CD14-positive monocyte (primary cell): ENCODE results near the gene SUGCT. TPM values are rescaled to one million over a fixed set of nuclear protein-coding genes. Genes with fewer than 3 reads are reported as not detected.

ENCODE experiments used
- DNase-seq, 3 donors: peaks; one replicate each; pipeline ENCODE4 v3.0.0-alpha.2; 2011 to 2022
- H2AFZ ChIP-seq: 2 replicates; pipeline ENCODE4 v1.6.0; 2012; ENCODE audit warnings: mild to moderate bottlenecking, low read depth, low read length, inconsistent platforms; ENCODE audit not compliant: insufficient read depth, poor library complexity, severe bottlenecking
- H3K27ac ChIP-seq, 2 donors: 1 replicate in 1 of 2; 2 replicates in 1 of 2; pipeline ENCODE4 v1.5.1; 2012 to 2013; ENCODE audit warnings: low read length in 2 of 2, control low read depth in 1 of 2, inconsistent platforms in 1 of 2, low read depth in 1 of 2, mild to moderate bottlenecking in 1 of 2
- H3K27me3 ChIP-seq, 2 donors: one replicate each; pipeline versions ENCODE4 v1.6.0 to v1.6.1; 2011 to 2013; ENCODE audit warnings: low read length in 2 of 2; ENCODE audit not compliant: control insufficient read depth in 2 of 2, insufficient read depth in 2 of 2
- H3K36me3 ChIP-seq, 2 donors: replicated peaks in 1 of 2; 1 replicate in 1 of 2; 2 replicates in 1 of 2; pipeline versions ENCODE4 v1.5.1 to v1.6.1; 2012 to 2013; ENCODE audit warnings: low read length in 2 of 2, control low read depth in 1 of 2, inconsistent platforms in 1 of 2, mild to moderate bottlenecking in 1 of 2; ENCODE audit not compliant: insufficient read depth in 2 of 2, control insufficient read depth in 1 of 2
- H3K4me1 ChIP-seq, 2 donors: 1 replicate in 1 of 2; 2 replicates in 1 of 2; pipeline versions ENCODE4 v1.5.1 to v1.6.1; 2012 to 2013; ENCODE audit warnings: low read length in 2 of 2, control low read depth in 1 of 2, inconsistent platforms in 1 of 2, mild to moderate bottlenecking in 1 of 2, moderate library complexity in 1 of 2; ENCODE audit not compliant: insufficient read depth in 2 of 2, control insufficient read depth in 1 of 2
- H3K4me2 ChIP-seq: replicated peaks from 2 replicates; pipeline ENCODE3; 2012; ENCODE audit warnings: low read length, moderate library complexity, mild to moderate bottlenecking; ENCODE audit not compliant: poor library complexity, severe bottlenecking; ENCODE audit errors: extremely low read depth
- H3K4me3 ChIP-seq, 3 experiments: fragments of 200-600 bp in 1 of 3; sonication (generic) in 1 of 3; replicated peaks in 1 of 3; 1 replicate in 2 of 3; 2 replicates in 1 of 3; pipeline ENCODE4 v1.5.1; 2011 to 2013; ENCODE audit warnings: low read length in 3 of 3, mild to moderate bottlenecking in 3 of 3, control low read depth in 2 of 3, low read depth in 2 of 3, inconsistent platforms in 1 of 3, moderate library complexity in 1 of 3
- H3K79me2 ChIP-seq: 2 replicates; pipeline ENCODE4 v1.6.0; 2012; ENCODE audit warnings: mild to moderate bottlenecking, control low read depth, inconsistent platforms, low read length, moderate library complexity; ENCODE audit not compliant: insufficient read depth
- H3K9ac ChIP-seq: 2 replicates; pipeline ENCODE4 v1.6.0; 2017; ENCODE audit warnings: low read length, mild to moderate bottlenecking; ENCODE audit not compliant: insufficient read depth, poor library complexity, severe bottlenecking
- H3K9me3 ChIP-seq, 2 donors: replicated peaks in 1 of 2; 1 replicate in 1 of 2; 2 replicates in 1 of 2; pipeline versions ENCODE4 v1.5.1 to v1.6.1; 2012 to 2013; ENCODE audit warnings: low read length in 2 of 2, control low read depth in 1 of 2; ENCODE audit not compliant: control insufficient read depth in 1 of 2, insufficient read depth in 1 of 2
- H4K20me1 ChIP-seq: 2 replicates; pipeline ENCODE4 v1.6.0; 2012; ENCODE audit warnings: mild to moderate bottlenecking, low read length, control low read depth, moderate library complexity; ENCODE audit not compliant: insufficient read depth
- H3K27ac Mint-ChIP-seq, 7 donors: one replicate each; pipeline ENCODE4 v1.8.0; 2020; ENCODE audit warnings: mild to moderate bottlenecking in 7 of 7, mixed read lengths in 7 of 7, moderate library complexity in 6 of 7, inconsistent platforms in 2 of 7
- H3K27me3 Mint-ChIP-seq, 3 donors: one replicate each; pipeline ENCODE4 v1.8.0; 2021 to 2022; ENCODE audit warnings: low read depth in 3 of 3, mild to moderate bottlenecking in 3 of 3, mixed read lengths in 3 of 3, moderate library complexity in 3 of 3, inconsistent platforms in 1 of 3
- H3K36me3 Mint-ChIP-seq, 2 donors: one replicate each; pipeline ENCODE4 v1.8.0; 2020; ENCODE audit warnings: mixed read lengths in 2 of 2, inconsistent platforms in 1 of 2, mild to moderate bottlenecking in 1 of 2
- H3K4me1 Mint-ChIP-seq: one replicate; pipeline ENCODE4 v1.8.0; 2020; ENCODE audit warnings: mild to moderate bottlenecking, mixed read lengths
- H3K4me3 Mint-ChIP-seq, 2 donors: one replicate each; pipeline ENCODE4 v1.8.0; 2020; ENCODE audit warnings: mild to moderate bottlenecking in 2 of 2, mixed read lengths in 2 of 2, moderate library complexity in 1 of 2
- H3K9me3 Mint-ChIP-seq, 7 donors: one replicate each; pipeline ENCODE4 v1.8.0; 2020 to 2022; ENCODE audit warnings: mixed read lengths in 7 of 7, mild to moderate bottlenecking in 6 of 7, moderate library complexity in 6 of 7, inconsistent platforms in 2 of 7
- WGBS: methylation state at CpG from one replicate; pipeline ENCODE4 v1.1.5; 2013; ENCODE audit warnings: missing lambda C conversion rate; ENCODE audit not compliant: insufficient coverage; 5-methylcytosine and 5-hydroxymethylcytosine counted together
- intact Hi-C, 2 donors: fragments of 100-400 bp; cut with micrococcal nuclease; formaldehyde crosslinking; loops; one replicate each; pipeline versions ENCODE4 v1.15.0 to v1.15.1; 2023
- polyA plus RNA-seq, 3 donors: library from polyadenylated mRNA; depleted of rRNA in 1 of 3; unstranded in 2 of 3; stranded (reverse) in 1 of 3; fragments of 300-500 nt in 2 of 3; fragments of >200 nt in 1 of 3; fragmentation: Illumina TruSeq in 2 of 3; gene quantifications; 1 replicate in 2 of 3; 2 replicates in 1 of 3; pipeline ENCODE4 v1.2.3, GENCODE V29; 2012 to 2021
- TF ChIP-seq, protein P1 (sequence below): fragments of 200-600 bp; IDR thresholded peaks from one replicate; pipeline ENCODE4 v1.8.0; 2022; ENCODE audit warnings: antibody characterized with exemption, mild to moderate bottlenecking

The SUGCT gene
- polyA plus RNA-seq, 3 donors = not detected

DNA sequence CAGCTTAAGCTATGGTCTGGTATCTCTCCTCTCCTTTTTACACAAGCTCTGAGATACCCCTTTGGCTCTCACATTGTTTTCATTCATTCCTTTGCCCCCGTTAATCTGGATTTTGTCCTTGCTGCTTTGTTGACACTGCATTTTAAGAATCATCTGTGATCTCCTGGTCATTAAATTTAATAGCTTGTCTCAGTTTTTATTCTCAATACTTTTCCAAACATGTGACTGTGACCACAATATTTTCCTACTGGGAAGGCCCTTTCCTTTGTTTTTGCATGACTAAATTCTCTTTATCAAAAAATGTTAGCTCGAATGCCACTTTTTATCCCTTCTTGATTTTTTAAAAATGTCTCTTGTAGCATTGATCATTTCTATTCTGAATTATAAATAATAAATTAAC, 171.2 kb downstream of the SUGCT start:
- no peak overlapping the region for H3K9ac ChIP-seq
- H3K27me3 ChIP-seq = no peaks in the 10 kb centered on the region
- TF ChIP-seq, protein P1, sequence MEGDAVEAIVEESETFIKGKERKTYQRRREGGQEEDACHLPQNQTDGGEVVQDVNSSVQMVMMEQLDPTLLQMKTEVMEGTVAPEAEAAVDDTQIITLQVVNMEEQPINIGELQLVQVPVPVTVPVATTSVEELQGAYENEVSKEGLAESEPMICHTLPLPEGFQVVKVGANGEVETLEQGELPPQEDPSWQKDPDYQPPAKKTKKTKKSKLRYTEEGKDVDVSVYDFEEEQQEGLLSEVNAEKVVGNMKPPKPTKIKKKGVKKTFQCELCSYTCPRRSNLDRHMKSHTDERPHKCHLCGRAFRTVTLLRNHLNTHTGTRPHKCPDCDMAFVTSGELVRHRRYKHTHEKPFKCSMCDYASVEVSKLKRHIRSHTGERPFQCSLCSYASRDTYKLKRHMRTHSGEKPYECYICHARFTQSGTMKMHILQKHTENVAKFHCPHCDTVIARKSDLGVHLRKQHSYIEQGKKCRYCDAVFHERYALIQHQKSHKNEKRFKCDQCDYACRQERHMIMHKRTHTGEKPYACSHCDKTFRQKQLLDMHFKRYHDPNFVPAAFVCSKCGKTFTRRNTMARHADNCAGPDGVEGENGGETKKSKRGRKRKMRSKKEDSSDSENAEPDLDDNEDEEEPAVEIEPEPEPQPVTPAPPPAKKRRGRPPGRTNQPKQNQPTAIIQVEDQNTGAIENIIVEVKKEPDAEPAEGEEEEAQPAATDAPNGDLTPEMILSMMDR = no peak
- intact Hi-C loops = no loop called here
- Mint-ChIP-seq H3K4me1 (no peaks in the 10 kb centered on the region), H3K9me3 (peaks cover 0 to 3% (median 0%) of the 10 kb centered on the region in 7 donors), H3K36me3 (no peaks in the 10 kb centered on the region), H3K27ac (no peak overlapping the region), H3K27me3 (peaks cover 0 to 1% (median 0%) of the 10 kb centered on the region in 3 donors), H3K4me3 (no peak overlapping the region)
- no peak overlapping the region for H3K27ac ChIP-seq
- H3K9me3 ChIP-seq = no peaks in the 10 kb centered on the region
- H3K36me3 ChIP-seq = no peaks in the 10 kb centered on the region
- H3K4me1 ChIP-seq = no peaks in the 10 kb centered on the region
- DNase-seq = no peak
- H4K20me1 ChIP-seq = no peaks in the 10 kb centered on the region
- H3K4me3 ChIP-seq = no peak overlapping the region
- H2AFZ ChIP-seq = no peak overlapping the region
- WGBS = 100% methylated on average over 1 of the region's 2 CpGs
- no peak overlapping the region for H3K4me2 ChIP-seq
- H3K79me2 ChIP-seq = no peaks in the 10 kb centered on the region

DNA sequence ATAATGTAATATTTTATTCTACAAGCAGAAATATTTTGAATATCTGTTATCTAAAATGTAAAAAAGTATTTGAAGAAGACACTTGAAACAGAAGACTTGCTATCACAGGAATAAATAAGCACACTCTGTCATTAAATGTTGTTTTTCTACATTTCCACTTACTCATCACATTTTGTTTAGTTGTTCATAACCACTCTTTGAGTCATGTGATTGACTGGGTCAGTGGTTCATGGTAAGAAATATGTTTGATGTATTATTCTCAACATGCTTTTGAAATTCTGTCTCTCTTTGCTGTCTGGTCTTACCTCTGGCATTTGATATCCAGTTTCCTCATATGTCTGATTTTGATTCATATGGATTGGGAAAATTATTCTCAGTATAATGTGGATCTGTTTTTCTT, 171.8 kb downstream of the SUGCT start:
- H3K9me3 Mint-ChIP-seq = peaks cover 0 to 3% (median 0%) of the 10 kb centered on the region in 7 donors
- Histone ChIP-seq H3K4me2 (no peak overlapping the region), H3K4me3 (no peak overlapping the region), H3K4me1 (no peaks in the 10 kb centered on the region), H3K9ac (no peak overlapping the region), H3K9me3 (no peaks in the 10 kb centered on the region), H4K20me1 (no peaks in the 10 kb centered on the region), H3K36me3 (no peaks in the 10 kb centered on the region), H3K27ac (no peak overlapping the region), H3K27me3 (no peaks in the 10 kb centered on the region), H2AFZ (no peak overlapping the region), H3K79me2 (no peaks in the 10 kb centered on the region)
- H3K4me3 Mint-ChIP-seq = no peak overlapping the region
- peaks cover 0 to 1% (median 0%) of the 10 kb centered on the region in 3 donors for H3K27me3 Mint-ChIP-seq
- H3K27ac Mint-ChIP-seq = no peak overlapping the region
- no peak for DNase-seq
- H3K4me1 Mint-ChIP-seq = no peaks in the 10 kb centered on the region
- TF ChIP-seq, protein P1 = no peak
- intact Hi-C loops = no loop called here
- H3K36me3 Mint-ChIP-seq = no peaks in the 10 kb centered on the region
